ENCODE data around the gene IDUA.

The IDUA gene

GRCh38 chr4:1010395-1011021 is 23.7 kb downstream of the IDUA start:
- peak overlapping the region; percentile 37 for H3K4me2 ChIP-seq (ENCODE audit: low read depth, low read length, poor library complexity, severe bottlenecking)
- no peak overlapping the region for H2AFZ ChIP-seq (ENCODE audit: low read depth, low read length, severe bottlenecking)
- H3K4me3 ChIP-seq (ENCODE audit: insufficient read depth, low read length, poor library complexity, severe bottlenecking), result no peak overlapping the region
- H3K79me2 ChIP-seq (ENCODE audit: insufficient read depth, low read length), result no peaks in the 10 kb centered on the region
- H3K36me3 ChIP-seq (ENCODE audit: low read length), result no peaks in the 10 kb centered on the region
- H3K27me3 ChIP-seq (ENCODE audit: low read length), result no peaks in the 10 kb centered on the region
- H3K27ac ChIP-seq (ENCODE audit: low read depth, low read length), result no peak overlapping the region
- H3K9ac ChIP-seq (ENCODE audit: low read length), result no peak overlapping the region
- no peaks in the 10 kb centered on the region for H3K9me3 ChIP-seq (ENCODE audit: insufficient read depth, low read length)
- no peak for TF ChIP-seq EZH2phosphoT487 (conservative IDR thresholded peaks at IDR 0.05; ENCODE audit: low read length)
- no peak for TF ChIP-seq CTCF (IDR thresholded peaks at IDR 0.05; ENCODE audit: insufficient read depth, low read length, poor library complexity, severe bottlenecking)
- H3F3A ChIP-seq (ENCODE audit: insufficient read depth), result peaks cover 12% of the 10 kb centered on the region
- H4K20me1 ChIP-seq (ENCODE audit: low read depth, low read length), result no peaks in the 10 kb centered on the region
- H3K9me2 ChIP-seq (replicated peaks; ENCODE audit: insufficient read depth, low read length), result no peaks in the 10 kb centered on the region

- Histone ChIP-seq H3K36me3 (ENCODE audit: low read length) (no peaks in the 10 kb centered on the region), H3K4me3 (ENCODE audit: insufficient read depth, low read length, poor library complexity, severe bottlenecking) (peak within 1 kb of the TSS; percentile 51), H3K27ac (ENCODE audit: low read depth, low read length) (no peak within 1 kb of the TSS), H3K9me3 (ENCODE audit: insufficient read depth, low read length) (no peaks in the 10 kb centered on the region), H3K4me2 (ENCODE audit: low read depth, low read length, poor library complexity, severe bottlenecking) (peak within 1 kb of the TSS; percentile 68), H3F3A (ENCODE audit: insufficient read depth) (peaks cover 12% of the 10 kb centered on the region), H3K9ac (ENCODE audit: low read length) (peak within 1 kb of the TSS; percentile 46; the same call in 1 of the 2 replicates), H3K79me2 (ENCODE audit: insufficient read depth, low read length) (no peaks in the 10 kb centered on the region), H2AFZ (ENCODE audit: low read depth, low read length, severe bottlenecking) (no peak within 1 kb of the TSS), H3K27me3 (ENCODE audit: low read length) (no peaks in the 10 kb centered on the region), H3K9me2 (replicated peaks; ENCODE audit: insufficient read depth, low read length) (no peaks in the 10 kb centered on the region), H4K20me1 (ENCODE audit: low read depth, low read length) (no peaks in the 10 kb centered on the region)
- TF ChIP-seq EZH2phosphoT487 (conservative IDR thresholded peaks at IDR 0.05; ENCODE audit: low read length) (no peak), CTCF (IDR thresholded peaks at IDR 0.05; ENCODE audit: insufficient read depth, low read length, poor library complexity, severe bottlenecking) (no peak)
Measured at GRCh38 chr4:1011022-1011665, 24.3 kb downstream of the IDUA start, which contains the start of gene FGFRL1. Gene FGFRL1 (plus strand): TSS chr4:1011626. CDS start chr4:1012486, 860 bp downstream.

- Histone ChIP-seq H4K20me1 (ENCODE audit: low read depth, low read length) (no peaks in the 10 kb centered on the region), H3K4me2 (ENCODE audit: low read depth, low read length, poor library complexity, severe bottlenecking) (no peak overlapping the region)
Measured at GRCh38 chr4:1011666-1012033, 24.8 kb downstream of the IDUA start.

More at GRCh38 chr4:1011666-1012033, 24.8 kb downstream of the IDUA start:
- H3K9me3 ChIP-seq (ENCODE audit: insufficient read depth, low read length), result no peaks in the 10 kb centered on the region
- no peaks in the 10 kb centered on the region for H3K27me3 ChIP-seq (ENCODE audit: low read length)
- no peaks in the 10 kb centered on the region for H3K36me3 ChIP-seq (ENCODE audit: low read length)
- no peak overlapping the region for H3K9ac ChIP-seq (ENCODE audit: low read length)
- no peak overlapping the region for H3K27ac ChIP-seq (ENCODE audit: low read depth, low read length)
- no peak for TF ChIP-seq CTCF (IDR thresholded peaks at IDR 0.05; ENCODE audit: insufficient read depth, low read length, poor library complexity, severe bottlenecking)
- no peak for TF ChIP-seq EZH2phosphoT487 (conservative IDR thresholded peaks at IDR 0.05; ENCODE audit: low read length)
- H2AFZ ChIP-seq (ENCODE audit: low read depth, low read length, severe bottlenecking), result no peak overlapping the region
- peaks cover 12% of the 10 kb centered on the region for H3F3A ChIP-seq (ENCODE audit: insufficient read depth)
- no peaks in the 10 kb centered on the region for H3K79me2 ChIP-seq (ENCODE audit: insufficient read depth, low read length)
- H3K4me3 ChIP-seq (ENCODE audit: insufficient read depth, low read length, poor library complexity, severe bottlenecking), result no peak overlapping the region
- H3K9me2 ChIP-seq (replicated peaks; ENCODE audit: insufficient read depth, low read length), result no peaks in the 10 kb centered on the region

Measured in SU-DHL-6 (cell line).